Measurements from ENCODE around the gene MINDY2.

DNA sequence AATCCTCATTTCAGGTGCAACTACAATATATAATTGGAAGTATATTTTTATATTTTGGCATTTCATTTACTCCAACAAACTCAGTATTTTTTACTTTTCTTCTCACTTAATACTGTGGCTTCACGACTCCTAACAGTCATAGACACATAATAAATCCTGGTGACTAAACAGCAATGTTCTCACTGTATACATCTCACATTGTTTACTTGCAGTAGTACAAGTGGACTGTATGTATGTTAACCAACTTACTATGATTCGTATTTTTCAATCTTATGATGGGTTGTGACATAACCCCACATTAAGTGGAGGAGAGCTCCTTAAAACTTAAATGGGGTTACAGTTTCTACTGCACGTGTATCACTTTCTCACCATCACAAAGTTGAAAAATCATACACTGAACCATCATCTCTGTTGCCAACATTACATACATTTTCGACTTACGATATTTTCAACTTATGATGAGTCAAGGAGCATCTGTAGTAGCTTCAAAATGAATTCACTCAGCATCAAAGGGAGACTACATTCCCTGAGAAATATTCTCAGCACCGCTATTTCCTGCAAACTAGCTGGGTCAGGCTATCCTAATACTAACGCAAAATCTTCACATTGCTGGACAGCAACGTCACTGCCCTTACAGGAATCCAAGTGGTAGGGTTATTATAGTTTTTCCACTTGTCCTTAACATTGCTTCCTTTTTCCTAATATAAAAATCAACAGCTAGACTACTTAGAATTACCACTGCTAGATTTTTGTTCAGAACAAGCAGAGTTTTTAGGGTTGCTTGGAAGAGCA, 28.9 kb upstream of the MINDY2 start:
- TF ChIP-seq POLR2A (IDR thresholded peaks at IDR 0.05) = no peak
- TF ChIP-seq, protein P1, sequence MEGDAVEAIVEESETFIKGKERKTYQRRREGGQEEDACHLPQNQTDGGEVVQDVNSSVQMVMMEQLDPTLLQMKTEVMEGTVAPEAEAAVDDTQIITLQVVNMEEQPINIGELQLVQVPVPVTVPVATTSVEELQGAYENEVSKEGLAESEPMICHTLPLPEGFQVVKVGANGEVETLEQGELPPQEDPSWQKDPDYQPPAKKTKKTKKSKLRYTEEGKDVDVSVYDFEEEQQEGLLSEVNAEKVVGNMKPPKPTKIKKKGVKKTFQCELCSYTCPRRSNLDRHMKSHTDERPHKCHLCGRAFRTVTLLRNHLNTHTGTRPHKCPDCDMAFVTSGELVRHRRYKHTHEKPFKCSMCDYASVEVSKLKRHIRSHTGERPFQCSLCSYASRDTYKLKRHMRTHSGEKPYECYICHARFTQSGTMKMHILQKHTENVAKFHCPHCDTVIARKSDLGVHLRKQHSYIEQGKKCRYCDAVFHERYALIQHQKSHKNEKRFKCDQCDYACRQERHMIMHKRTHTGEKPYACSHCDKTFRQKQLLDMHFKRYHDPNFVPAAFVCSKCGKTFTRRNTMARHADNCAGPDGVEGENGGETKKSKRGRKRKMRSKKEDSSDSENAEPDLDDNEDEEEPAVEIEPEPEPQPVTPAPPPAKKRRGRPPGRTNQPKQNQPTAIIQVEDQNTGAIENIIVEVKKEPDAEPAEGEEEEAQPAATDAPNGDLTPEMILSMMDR (IDR thresholded peaks at IDR 0.05) = no peak

Data from right lobe of liver (tissue), 4 donors.